NOMO-1 (cell line): Measurements from ENCODE around the gene UBAP2.

ENCODE experiments used
- DNase-seq, 2 experiments: peaks; one replicate each; lab custom pipeline; 2025; ENCODE audit not compliant: unreplicated experiment in 2 of 2; lab: John Stamatoyannopoulos, UW

Gene UBAP2

DNA sequence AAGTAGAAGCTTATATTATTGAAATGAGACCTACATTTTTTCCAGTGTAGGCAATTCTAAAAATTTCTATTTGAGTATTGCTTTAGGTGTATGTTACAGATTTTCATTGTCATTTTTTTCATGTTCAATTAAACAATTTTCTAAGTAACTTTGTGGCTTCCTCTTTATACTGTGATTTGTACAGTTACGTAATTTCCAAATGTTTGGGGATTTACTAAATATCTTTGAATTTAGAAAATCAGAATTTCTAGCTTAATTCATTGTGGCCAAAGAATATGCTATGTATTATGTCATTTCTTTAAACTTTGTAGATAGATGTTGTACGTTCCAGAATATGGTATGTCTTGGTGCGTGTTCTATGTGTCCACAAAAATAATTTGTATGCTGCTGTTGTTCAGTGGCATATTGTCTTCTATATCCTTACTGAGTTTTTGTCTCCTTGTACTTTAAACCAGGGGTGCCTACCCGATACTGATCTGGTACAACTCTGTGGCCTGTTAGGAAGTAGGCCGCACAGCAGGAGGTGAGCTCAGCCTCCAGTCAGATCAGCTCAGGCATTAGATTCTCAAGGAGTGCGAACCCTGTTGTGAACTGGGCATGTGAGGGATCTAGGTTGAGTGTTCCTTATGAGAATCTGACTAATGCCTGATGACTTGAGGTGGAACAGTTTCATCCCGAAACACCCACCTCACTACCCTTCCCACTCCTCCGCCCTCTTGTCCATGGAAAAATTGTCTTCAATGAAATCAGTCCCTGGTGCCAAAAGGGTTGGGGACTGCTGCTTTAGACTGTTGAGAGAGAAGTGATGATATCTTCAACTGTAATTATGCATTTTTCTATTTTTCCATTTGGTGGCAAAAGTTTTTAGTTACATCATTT, 168.2 kb downstream of the UBAP2 start:
- DNase-seq, result no peak

DNA sequence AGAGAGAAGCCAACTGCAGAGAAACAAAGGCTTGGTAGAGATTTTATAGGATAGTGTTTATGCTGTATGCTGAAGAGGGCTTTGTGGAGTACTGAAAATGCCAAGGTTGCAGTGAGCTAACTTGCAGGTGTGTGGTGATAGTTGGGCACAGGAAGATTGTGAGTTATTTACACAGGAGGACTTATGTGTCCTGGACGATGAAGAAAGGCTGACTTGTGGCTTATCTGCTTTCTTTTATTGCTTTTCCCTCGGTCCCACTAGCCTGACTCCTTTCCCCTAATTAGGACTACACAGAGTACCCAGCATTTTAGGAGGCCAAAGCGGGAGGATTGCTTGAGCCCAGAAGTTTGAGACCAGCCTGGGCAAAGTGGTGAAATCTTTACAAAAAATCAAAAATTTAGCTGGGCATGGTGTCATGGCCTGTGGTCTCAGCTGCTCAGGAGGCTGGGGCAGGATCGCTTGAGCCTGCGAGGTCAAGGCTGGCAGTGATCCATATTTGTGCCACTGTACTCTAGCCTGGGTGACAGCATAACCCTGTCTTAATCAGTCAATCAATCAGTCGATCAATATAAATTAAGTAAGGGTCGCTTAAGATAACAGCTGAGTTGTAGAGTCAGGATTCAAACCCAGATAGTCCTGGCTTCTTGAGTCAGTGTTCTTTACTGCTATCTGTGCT, 169.9 kb downstream of the UBAP2 start:
- DNase-seq, result no peak

DNA sequence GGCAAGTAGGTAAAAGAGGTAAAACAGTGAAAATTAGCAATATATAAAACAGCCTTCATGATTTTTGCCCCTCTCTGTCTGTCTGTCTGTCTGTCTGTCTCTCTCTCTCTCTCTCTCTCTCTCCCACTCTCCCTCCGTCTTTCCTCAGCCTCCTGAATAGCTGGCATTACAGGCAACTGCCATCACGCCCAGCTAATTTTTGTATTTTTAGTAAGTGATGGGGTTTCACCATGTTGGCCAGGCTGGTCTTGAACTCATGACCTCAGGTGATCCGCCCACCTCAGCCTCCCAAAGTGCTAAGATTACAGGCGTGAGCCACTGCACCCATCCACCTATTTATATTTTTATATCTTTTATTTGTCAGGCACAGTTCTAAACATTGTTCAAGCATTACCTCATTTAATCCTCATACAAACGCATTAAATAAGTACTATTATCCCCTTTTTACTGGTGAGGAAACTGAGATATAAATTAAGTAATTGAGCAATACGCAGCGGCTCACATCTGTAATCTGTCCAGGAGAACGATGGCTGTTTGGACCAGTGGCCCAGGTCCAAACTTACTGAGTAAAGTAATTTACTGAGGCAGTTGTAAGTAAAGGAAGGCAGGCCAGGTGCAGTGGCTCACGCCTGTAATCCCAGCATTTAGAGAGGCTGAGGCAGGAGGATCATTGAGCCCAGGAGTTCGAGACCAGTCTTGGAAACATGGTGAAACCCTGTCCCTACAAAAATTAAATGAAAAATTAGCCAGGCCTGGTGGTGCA, 170.8 kb downstream of the UBAP2 start:
- no peak for DNase-seq
